22Rv1 (cell line): ENCODE results near the gene DAGLA.

Source experiments
- H3K27ac ChIP-seq: fragments of 450-650 bp; 2 replicates; pipeline ENCODE4 v1.5.1; 2017
- CTCF ChIP-seq: fragments of 450-650 bp; IDR thresholded peaks from 2 replicates; pipeline ENCODE4 v1.5.1; 2017; ENCODE audit warnings: mild to moderate bottlenecking
- ZFX ChIP-seq: fragments of 450-650 bp; IDR thresholded peaks from 2 replicates; pipeline ENCODE4 v1.6.1; 2017; ENCODE audit warnings: antibody characterized with exemption, borderline replicate concordance

Gene DAGLA

DNA sequence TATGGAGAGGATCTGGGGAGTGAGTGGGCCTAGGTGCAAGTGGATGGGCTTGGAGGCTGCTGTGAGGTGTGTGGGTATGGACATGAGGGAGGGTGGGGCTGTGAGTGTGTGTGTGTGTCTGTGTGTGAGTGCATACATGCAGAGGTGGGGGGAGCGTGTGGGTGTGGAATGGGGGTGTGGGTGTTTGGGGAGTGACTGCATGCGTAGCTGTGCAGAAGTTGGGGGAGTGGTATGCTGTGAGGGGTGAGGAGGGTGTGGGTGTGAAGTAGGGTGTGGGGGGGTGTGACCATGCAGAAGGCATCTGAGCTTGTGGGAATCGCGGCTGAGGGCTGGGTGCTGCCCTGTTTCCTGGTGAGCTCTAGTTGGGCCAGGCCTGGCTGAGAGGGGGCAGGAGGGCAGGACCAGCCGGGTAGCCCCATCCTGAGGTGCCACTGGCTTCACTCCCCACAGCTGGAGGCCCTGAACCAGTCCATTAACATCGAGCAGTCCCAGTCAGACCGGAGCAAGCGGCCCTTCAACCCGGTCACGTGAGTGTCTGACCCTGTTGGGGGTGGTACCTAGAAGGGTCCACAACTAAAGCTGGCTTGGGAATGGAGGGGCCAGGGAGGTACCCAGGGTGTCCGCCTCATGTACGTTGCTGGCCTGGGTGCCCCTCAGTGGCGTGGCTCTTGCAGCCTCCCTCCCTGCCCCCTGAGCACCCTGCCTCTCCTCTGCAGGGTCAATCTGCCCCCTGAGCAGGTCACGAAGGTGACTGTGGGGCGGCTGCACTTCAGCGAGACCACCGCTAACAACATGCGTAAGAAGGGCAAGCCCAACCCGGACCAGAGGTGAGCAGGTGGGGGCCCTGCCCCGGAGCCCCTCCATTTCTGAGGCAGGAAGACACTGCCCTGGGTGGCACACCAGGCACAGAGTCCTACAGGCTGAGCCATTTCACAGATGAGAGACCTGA lies 95.7 kb downstream of the DAGLA start:
- TF ChIP-seq CTCF (no peak), ZFX (no peak)
- peak overlapping the region; percentile 65 for H3K27ac ChIP-seq

- no peak for TF ChIP-seq ZFX
- peak; percentile 82 for TF ChIP-seq CTCF
- H3K27ac ChIP-seq, result peak overlapping the region; percentile 65
Measured at GRCh38 chr11:61776561-61777075, 96.4 kb downstream of the DAGLA start.

GRCh38 chr11:61777234-61778090 lies 97.3 kb downstream of the DAGLA start:
- H3K27ac ChIP-seq, result peak overlapping the region; percentile 65
- TF ChIP-seq ZFX (no peak), CTCF (no peak)

GRCh38 chr11:61778357-61778886 lies 98.2 kb downstream of the DAGLA start:
- H3K27ac ChIP-seq, result no peak overlapping the region
- TF ChIP-seq CTCF (no peak), ZFX (no peak)

DNA sequence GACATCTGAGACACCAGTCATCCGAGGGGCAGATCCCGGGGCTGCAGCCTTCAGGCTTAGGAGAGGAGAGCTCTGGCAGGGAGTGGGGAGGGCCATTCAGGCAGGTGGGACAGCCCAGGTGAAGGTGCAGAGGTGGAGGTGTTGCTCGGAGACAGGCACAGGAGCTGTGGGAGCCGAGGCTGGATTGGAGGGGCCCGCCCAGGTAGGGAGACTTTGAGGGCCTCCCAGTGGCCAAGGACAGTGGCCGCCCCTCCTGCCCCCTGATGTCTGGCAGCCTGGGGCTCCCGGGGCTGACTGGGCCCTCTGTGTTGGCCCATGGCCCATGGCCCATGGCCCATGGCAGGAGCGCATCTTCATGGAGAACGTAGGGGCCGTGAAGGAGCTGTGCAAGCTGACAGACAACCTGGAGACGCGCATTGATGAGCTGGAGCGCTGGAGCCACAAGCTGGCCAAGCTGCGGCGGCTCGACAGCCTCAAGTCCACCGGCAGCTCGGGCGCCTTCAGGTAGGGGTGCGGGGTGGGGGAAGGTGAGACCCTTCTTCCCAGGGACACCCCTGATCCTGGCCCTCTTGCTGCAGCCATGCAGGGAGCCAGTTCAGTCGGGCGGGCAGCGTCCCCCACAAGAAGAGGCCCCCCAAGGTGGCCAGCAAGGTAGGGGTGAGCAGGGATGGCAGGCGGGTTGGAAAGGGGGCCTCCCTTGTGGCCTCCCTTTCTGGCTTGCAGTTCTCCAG lies 98.9 kb downstream of the DAGLA start:
- no peak for TF ChIP-seq CTCF

DNA sequence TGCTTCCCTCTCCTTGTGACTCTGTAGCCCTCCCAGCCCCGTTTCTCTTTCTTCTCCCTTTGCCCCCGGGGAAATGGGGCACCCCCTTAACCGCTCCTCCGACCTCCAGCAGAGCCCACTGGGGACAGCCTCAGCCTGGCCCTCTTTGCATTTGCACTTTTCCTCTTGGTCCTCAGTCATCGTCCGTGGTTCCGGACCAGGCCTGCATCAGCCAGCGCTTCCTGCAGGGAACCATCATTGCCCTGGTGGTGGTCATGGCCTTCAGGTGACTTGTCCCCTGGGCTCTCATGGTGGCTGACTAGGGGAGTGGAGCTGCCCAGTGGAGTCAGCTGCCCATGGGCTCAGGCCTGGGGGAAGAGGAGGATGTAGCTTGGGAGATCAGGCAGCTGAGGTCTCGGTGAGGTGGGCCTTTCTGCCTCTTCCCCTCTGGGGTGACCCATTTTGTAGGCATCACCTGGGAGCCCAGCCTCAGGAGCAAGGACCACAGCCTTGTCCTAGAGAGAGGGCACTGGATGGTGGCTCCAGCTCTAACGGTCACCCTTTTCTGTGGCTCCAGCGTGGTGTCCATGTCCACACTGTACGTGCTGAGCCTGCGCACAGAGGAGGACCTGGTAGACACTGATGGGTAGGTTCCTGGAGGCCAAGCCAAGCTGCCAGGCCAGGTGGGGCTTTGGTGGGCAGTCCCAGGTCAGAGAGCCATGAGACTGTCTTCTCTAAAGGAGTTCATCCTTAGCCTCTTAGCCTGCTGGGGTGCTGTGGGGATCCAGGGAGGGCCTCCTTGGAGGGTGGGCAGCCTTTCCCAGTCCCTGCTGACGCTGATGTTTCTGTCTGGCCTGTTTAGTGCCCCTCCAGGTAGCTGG lies 99.7 kb downstream of the DAGLA start:
- TF ChIP-seq ZFX (no peak), CTCF (no peak)
- no peak overlapping the region for H3K27ac ChIP-seq

More for the DNA sequence above, 98.9 kb downstream of the DAGLA start:
- H3K27ac ChIP-seq, result no peak overlapping the region
